Measurements from ENCODE around the gene SLC25A29. TPM values are rescaled to one million over a fixed set of nuclear protein-coding genes. Genes with fewer than 3 reads are reported as not detected.

The SLC25A29 gene
- total and polyA plus RNA-seq, 2 of the 4 experiments (the other 2 are of a cell fraction): 6.5 to 37.7 TPM

GRCh38 chr14:100275214-100275613, 31.0 kb downstream of the SLC25A29 start:
- Histone ChIP-seq H4K8ac (ENCODE audit: low read depth in 2 of 2, low read length in 2 of 2) (no peak overlapping the region), H4K20me1 (ENCODE audit: insufficient read depth, low read length) (peaks cover 65% of the 10 kb centered on the region), H3K18ac (ENCODE audit: low read depth, low read length) (no peak overlapping the region), H3K4me1 (ENCODE audit: control insufficient read depth, insufficient read depth, low read length) (peaks cover 11% of the 10 kb centered on the region), H3K9me1 (ENCODE audit: insufficient read depth, low read length) (peaks cover 26% of the 10 kb centered on the region), H3K4ac (ENCODE audit: low read depth, low read length) (no peak overlapping the region), H3K27ac (ENCODE audit: insufficient read depth, low read length) (no peak overlapping the region), H2BK5ac (ENCODE audit: low read depth, low read length, poor library complexity, severe bottlenecking) (no peak overlapping the region), H2BK20ac (ENCODE audit: low read depth, low read length) (no peak overlapping the region), H3K9ac (ENCODE audit: low read depth, low read length) (no peak overlapping the region), H2BK120ac (ENCODE audit: low read depth, low read length) (no peak overlapping the region), H2AFZ (replicated peaks; ENCODE audit: low read length, poor library complexity) (no peak overlapping the region), H2BK15ac (ENCODE audit: low read depth, low read length) (no peak overlapping the region), H3K36me3 (ENCODE audit: control insufficient read depth, insufficient read depth, low read length) (peaks cover 16% of the 10 kb centered on the region), H3K4me2 (ENCODE audit: low read depth, low read length) (peak overlapping the region; percentile 7; the same call in 1 of the 2 replicates), H3K14ac (replicated peaks; ENCODE audit: low read depth, low read length) (no peak overlapping the region), H3K23ac (ENCODE audit: low read depth, low read length) (0 out of 2 replicates have a peak overlapping the region, but pooled peaks have one; percentile 31), H3K27me3 (ENCODE audit: control insufficient read depth, insufficient read depth, low read length) (no peaks in the 10 kb centered on the region), H2AK9ac (replicated peaks; ENCODE audit: low read depth, low read length, poor library complexity) (no peak overlapping the region), H3K4me3 (ENCODE audit: insufficient read depth, low read depth, low read length) (no peak overlapping the region), H4K91ac (ENCODE audit: insufficient read depth, low read depth, low read length) (no peak overlapping the region), H2AK5ac (ENCODE audit: low read depth, low read length) (no peak overlapping the region), H3K56ac (ENCODE audit: extremely low read depth, insufficient read depth, low read length) (no peak overlapping the region), H3K79me1 (ENCODE audit: low read depth in 1 of 2, low read length in 2 of 2) (peaks cover 44 to 74% of the 10 kb centered on the region in 2 experiments), H3K9me3 (ENCODE audit: control insufficient read depth, insufficient read depth, low read length) (no peaks in the 10 kb centered on the region), H4K5ac (ENCODE audit: low read depth, low read length) (no peak overlapping the region)
- ChIA-PET POLR2A (ENCODE audit: unreplicated experiment) (no interaction called here), CTCF (no interaction called here)
- intact Hi-C loops (cut with micrococcal nuclease) (no loop called here), in situ Hi-C loops (cut with MboI; ENCODE audit: low sequenced_read_pairs) (no loop called here), dilution Hi-C loops (cut with HindIII; ENCODE audit: low sequenced_read_pairs, unreplicated experiment) (no loop called here)
- no peak for DNase-seq
- TF ChIP-seq BHLHE40 (IDR thresholded peaks at IDR 0.05; ENCODE audit: low read depth, low read length) (no peak), SMC3 (IDR thresholded peaks at IDR 0.05; ENCODE audit: low read depth, low read length) (no peak), RAD21 (IDR thresholded peaks at IDR 0.05; ENCODE audit: low read length) (no peak), MAFK (IDR thresholded peaks at IDR 0.05; ENCODE audit: low read depth, low read length) (no peak), ELK1 (IDR thresholded peaks at IDR 0.05; ENCODE audit: borderline replicate concordance, low read depth, low read length) (no peak), RCOR1 (IDR thresholded peaks at IDR 0.05; ENCODE audit: insufficient replicate concordance, low read length) (no peak)
- TF ChIP-seq, protein P1, sequence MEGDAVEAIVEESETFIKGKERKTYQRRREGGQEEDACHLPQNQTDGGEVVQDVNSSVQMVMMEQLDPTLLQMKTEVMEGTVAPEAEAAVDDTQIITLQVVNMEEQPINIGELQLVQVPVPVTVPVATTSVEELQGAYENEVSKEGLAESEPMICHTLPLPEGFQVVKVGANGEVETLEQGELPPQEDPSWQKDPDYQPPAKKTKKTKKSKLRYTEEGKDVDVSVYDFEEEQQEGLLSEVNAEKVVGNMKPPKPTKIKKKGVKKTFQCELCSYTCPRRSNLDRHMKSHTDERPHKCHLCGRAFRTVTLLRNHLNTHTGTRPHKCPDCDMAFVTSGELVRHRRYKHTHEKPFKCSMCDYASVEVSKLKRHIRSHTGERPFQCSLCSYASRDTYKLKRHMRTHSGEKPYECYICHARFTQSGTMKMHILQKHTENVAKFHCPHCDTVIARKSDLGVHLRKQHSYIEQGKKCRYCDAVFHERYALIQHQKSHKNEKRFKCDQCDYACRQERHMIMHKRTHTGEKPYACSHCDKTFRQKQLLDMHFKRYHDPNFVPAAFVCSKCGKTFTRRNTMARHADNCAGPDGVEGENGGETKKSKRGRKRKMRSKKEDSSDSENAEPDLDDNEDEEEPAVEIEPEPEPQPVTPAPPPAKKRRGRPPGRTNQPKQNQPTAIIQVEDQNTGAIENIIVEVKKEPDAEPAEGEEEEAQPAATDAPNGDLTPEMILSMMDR (conservative IDR thresholded peaks at IDR 0.05; ENCODE audit: low read depth, low read length): no peak
- TF ChIP-seq, protein P2, sequence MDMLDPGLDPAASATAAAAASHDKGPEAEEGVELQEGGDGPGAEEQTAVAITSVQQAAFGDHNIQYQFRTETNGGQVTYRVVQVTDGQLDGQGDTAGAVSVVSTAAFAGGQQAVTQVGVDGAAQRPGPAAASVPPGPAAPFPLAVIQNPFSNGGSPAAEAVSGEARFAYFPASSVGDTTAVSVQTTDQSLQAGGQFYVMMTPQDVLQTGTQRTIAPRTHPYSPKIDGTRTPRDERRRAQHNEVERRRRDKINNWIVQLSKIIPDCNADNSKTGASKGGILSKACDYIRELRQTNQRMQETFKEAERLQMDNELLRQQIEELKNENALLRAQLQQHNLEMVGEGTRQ (IDR thresholded peaks at IDR 0.05; ENCODE audit: low read depth, low read length): no peak
- ATAC-seq (ENCODE audit: low read depth): no peak
- 60% methylated on average over 2 of the region's 7 CpGs; no CpG with 5 or more reads in 1 of the 2 experiments for WGBS, 2 experiments (ENCODE audit: extremely low coverage in 2 of 2, insufficient read length in 1 of 2)
- BruUV-seq (replicated peaks): no TSS peak

Measured in IMR-90 (cell line).